ENCODE results near the gene MRGPRD. TPM values are rescaled to one million over a fixed set of nuclear protein-coding genes. Genes with fewer than 3 reads are reported as not detected.

The MRGPRD gene
- total and polyA plus RNA-seq, 10 of the 15 experiments (the other 5 are each of a cell fraction or from before 2014, with no cell fraction given) = not detected

- no peak for TF ChIP-seq PKNOX1 (IDR thresholded peaks at IDR 0.05)
- TF ChIP-seq TCF3 (IDR thresholded peaks at IDR 0.05; ENCODE audit: borderline replicate concordance, insufficient read depth, low read depth, low read length) = no peak
- no peak for TF ChIP-seq CBX3 (IDR thresholded peaks at IDR 0.05; ENCODE audit: borderline replicate concordance, low read depth)
- no peak for TF ChIP-seq NBN (IDR thresholded peaks at IDR 0.05)
- TF ChIP-seq EP300 (IDR thresholded peaks at IDR 0.05; ENCODE audit: borderline replicate concordance in 1 of 2, control insufficient read depth in 1 of 2, low read depth in 2 of 2, low read length in 2 of 2) = no peak
Measured at GRCh38 chr11:69008737-69009440, 28.1 kb upstream of the MRGPRD start (continued).

DNA sequence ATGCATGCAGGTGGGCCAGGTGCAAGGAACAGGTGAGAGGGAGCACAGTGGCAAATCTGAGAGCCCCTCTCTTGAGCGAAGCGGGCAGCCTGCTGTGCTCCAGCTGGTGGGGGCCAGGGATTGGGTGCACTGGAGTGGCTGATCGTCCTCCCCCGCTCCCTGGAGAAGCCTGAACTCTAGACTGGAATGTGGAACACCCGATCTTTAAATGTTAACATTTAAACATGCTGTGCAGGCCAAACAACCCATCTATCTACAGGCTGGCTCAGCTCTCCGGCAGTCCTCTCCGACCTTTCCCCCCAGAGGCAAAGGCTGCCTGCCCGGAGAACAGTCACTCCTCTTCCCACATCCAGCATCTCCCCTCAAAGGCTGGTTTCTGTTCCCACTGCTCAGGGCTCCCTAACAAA is 27.2 kb upstream of the MRGPRD start:
- no peak for FAIRE-seq
- TF ChIP-seq NR2C2 (IDR thresholded peaks at IDR 0.05; ENCODE audit: borderline replicate concordance, control insufficient read depth, insufficient read length, low read depth) (no peak), EGR1 (IDR thresholded peaks at IDR 0.05; ENCODE audit: borderline replicate concordance in 1 of 2, low read depth in 2 of 2, low read length in 2 of 2) (no peak), ZNF274 (IDR thresholded peaks at IDR 0.05; ENCODE audit: insufficient read depth, insufficient read length) (no peak), RELB (IDR thresholded peaks at IDR 0.05; ENCODE audit: low read depth) (no peak), BCL11A (IDR thresholded peaks at IDR 0.05; ENCODE audit: low read depth, low read length) (no peak), YBX1 (IDR thresholded peaks at IDR 0.05) (no peak), ESRRA (IDR thresholded peaks at IDR 0.05; ENCODE audit: low read length) (no peak), ELK1 (IDR thresholded peaks at IDR 0.05; ENCODE audit: low read depth, low read length) (no peak), MLLT1 (IDR thresholded peaks at IDR 0.05) (no peak), NBN (IDR thresholded peaks at IDR 0.05) (no peak), ZNF622 (IDR thresholded peaks at IDR 0.05) (no peak), ZNF24 (IDR thresholded peaks at IDR 0.05) (no peak)

More for the DNA sequence above, 27.2 kb upstream of the MRGPRD start:
- no peak overlapping the region for H3K9ac ChIP-seq (ENCODE audit: control insufficient read depth, insufficient read depth, low read length)
- no peaks in the 10 kb centered on the region for H3K36me3 ChIP-seq (ENCODE audit: control insufficient read depth in 2 of 2, insufficient read depth in 2 of 2, low read length in 1 of 2)
- H3K27me3 ChIP-seq (replicated peaks in 1 of 2; ENCODE audit: control insufficient read depth in 2 of 2, insufficient read depth in 2 of 2, low read length in 1 of 2) = peaks cover 4 to 5% of the 10 kb centered on the region in 2 experiments; a peak in 3 of 4 replicates
- no peak overlapping the region for H2AFZ ChIP-seq (ENCODE audit: control insufficient read depth, low read depth, low read length)
- in situ Hi-C loops (cut with MboI) (no loop called here), intact Hi-C loops (cut with micrococcal nuclease; ENCODE audit: unreplicated experiment) (no loop called here)
- RAD21 ChIA-PET (ENCODE audit: unreplicated experiment) = no interaction called here
- H4K20me1 ChIP-seq (ENCODE audit: control insufficient read depth, insufficient read depth) = no peaks in the 10 kb centered on the region
- BruUV-seq (replicated peaks) = no TSS peak
- H3K9me3 ChIP-seq (replicated peaks; ENCODE audit: control insufficient read depth, insufficient read depth, low read length) = no peaks in the 10 kb centered on the region
- SMC1A ChIA-PET (ENCODE audit: uncharacterized antibody, unreplicated experiment) = no interaction called here
- no peak overlapping the region for H3K27ac ChIP-seq (ENCODE audit: control insufficient read depth, insufficient read depth)
- DNase-seq (ENCODE audit: low read depth, low spot score) (no peak), ATAC-seq (no peak)
- no peak overlapping the region for H3K4me3 ChIP-seq
- 43% methylated on average over 7 of the region's 8 CpGs for WGBS (ENCODE audit: insufficient coverage, insufficient replicate concordance, low lambda C conversion rate, missing lambda C conversion rate)
- H3K4me1 ChIP-seq (ENCODE audit: control insufficient read depth, insufficient read depth, low read length) = no peaks in the 10 kb centered on the region; the same call in 1 of the 2 replicates
- POLR2A ChIA-PET = no interaction called here
- no peaks in the 10 kb centered on the region for H3K79me2 ChIP-seq (ENCODE audit: control insufficient read depth, insufficient read depth, low read length)
- no peak overlapping the region for H3K4me2 ChIP-seq (ENCODE audit: control insufficient read depth, insufficient read depth)
- CTCF ChIA-PET = interaction anchor here (0.9 kb wide), 1 partner anchor 36 kb away, joined by 3 read pairs; no protein-coding TSS in a partner anchor

Measured in GM12878 (cell line).